Mucosa of descending colon (tissue), 3 donors: Measurements from ENCODE around the gene RPTOR. TPM values are rescaled to one million over a fixed set of nuclear protein-coding genes. Genes with fewer than 3 reads are reported as not detected.

Experiments
- ATAC-seq: fragments of 200-7000 bp; cut with Tn5 transposase; one replicate; pipeline ENCODE4 v1.9.1; 2020; ENCODE audit warnings: mild to moderate bottlenecking, moderate library complexity
- DNase-seq, 3 donors: peaks; one replicate each; pipeline ENCODE4 v3.0.0-alpha.2; 2020
- H3K36me3 ChIP-seq: fragments of 200-600 bp; one replicate; pipeline ENCODE4 v1.8.0; 2021; ENCODE audit warnings: low read depth, mild to moderate bottlenecking
- H3K4me1 ChIP-seq: fragments of 200-600 bp; one replicate; pipeline ENCODE4 v1.8.0; 2021; ENCODE audit warnings: low read depth, mild to moderate bottlenecking
- H3K4me3 ChIP-seq: fragments of 200-600 bp; one replicate; pipeline ENCODE4 v1.8.0; 2021; ENCODE audit warnings: mild to moderate bottlenecking
- H3K9me3 ChIP-seq: fragments of 200-600 bp; one replicate; pipeline ENCODE4 v1.8.0; 2021; ENCODE audit warnings: mild to moderate bottlenecking
- CTCF ChIP-seq: fragments of 200-600 bp; IDR thresholded peaks from one replicate; pipeline ENCODE4 v1.8.0; 2022; ENCODE audit warnings: antibody characterized with exemption, mild to moderate bottlenecking
- intact Hi-C, 2 donors: fragments of 100-400 bp; cut with DNase I in 1 of 2; cut with micrococcal nuclease in 1 of 2; formaldehyde crosslinking; loops; one replicate each; pipeline versions ENCODE4 v1.11.0 to v1.11.1; 2022; cut with DNase I, micrococcal nuclease
- total RNA-seq, 3 donors: library from RNA; stranded (reverse); fragmentation: NEBNext Ultra II Directional in 2 of 3; extraction: Animal tissue kit (Norgen Biotek cat#: 25700) in 2 of 3; gene quantifications; one replicate each; pipeline versions ENCODE4 v1.2.1 to v1.2.4, GENCODE V29; 2021 to 2023
- donor health status: DM: no; HTN: no; CAD: no; lungs with moderate emphysema.
- donor health status: DM: no; HTN: no; CAD: no.
- donor health status: DM: no; HTN: yes; CAD: no.

RPTOR gene
- total RNA-seq, 3 donors from 2014 or later = 30.5 to 44.4 (median 37.2) TPM

- no peaks in the 10 kb centered on the region for H3K36me3 ChIP-seq
- intact Hi-C loops = no loop called here
- H3K4me1 ChIP-seq = peaks cover 7% of the 10 kb centered on the region
- no peaks in the 10 kb centered on the region for H3K9me3 ChIP-seq
- DNase-seq (peak; percentile 36 to 69 (median 45)), ATAC-seq (peak; percentile 62)
- H3K4me3 ChIP-seq = no peak overlapping the region
- no peak for TF ChIP-seq CTCF
Measured at GRCh38 chr17:80720610-80721577, 176.3 kb downstream of the RPTOR start.

- no peaks in the 10 kb centered on the region for H3K9me3 ChIP-seq
- peaks cover 7% of the 10 kb centered on the region for H3K4me1 ChIP-seq
- no peak for DNase-seq
- H3K36me3 ChIP-seq = no peaks in the 10 kb centered on the region
- ATAC-seq = no peak
- H3K4me3 ChIP-seq = no peak overlapping the region
- TF ChIP-seq CTCF = no peak
- intact Hi-C loops = no loop called here
Measured at GRCh38 chr17:80722661-80723060, 178.0 kb downstream of the RPTOR start.

GRCh38 chr17:80724775-80725266 is 180.2 kb downstream of the RPTOR start:
- Histone ChIP-seq H3K9me3 (no peaks in the 10 kb centered on the region), H3K4me3 (no peak overlapping the region), H3K4me1 (peaks cover 7% of the 10 kb centered on the region), H3K36me3 (no peaks in the 10 kb centered on the region)
- no peak for ATAC-seq
- no peak for TF ChIP-seq CTCF
- no peak for DNase-seq
- intact Hi-C loops = no loop called here

GRCh38 chr17:80725517-80725916 is 180.9 kb downstream of the RPTOR start:
- H3K4me1 ChIP-seq = peaks cover 7% of the 10 kb centered on the region
- ATAC-seq (no peak), DNase-seq (no peak)
- intact Hi-C loops = no loop called here
- TF ChIP-seq CTCF = no peak
- H3K4me3 ChIP-seq = no peak overlapping the region
- H3K9me3 ChIP-seq = no peaks in the 10 kb centered on the region
- no peaks in the 10 kb centered on the region for H3K36me3 ChIP-seq

- DNase-seq = no peak
- no peak for ATAC-seq
Measured at GRCh38 chr17:80726558-80727408, 182.1 kb downstream of the RPTOR start.

More at GRCh38 chr17:80726558-80727408, 182.1 kb downstream of the RPTOR start:
- no peaks in the 10 kb centered on the region for H3K9me3 ChIP-seq
- H3K36me3 ChIP-seq = no peaks in the 10 kb centered on the region
- TF ChIP-seq CTCF = no peak
- no peak overlapping the region for H3K4me3 ChIP-seq
- no peaks in the 10 kb centered on the region for H3K4me1 ChIP-seq
- intact Hi-C loops = no loop called here
